GM19043 (cell line): ENCODE results near the gene COL18A1.
"Not testable (repeated sequence)": the region's sequence is repeated elsewhere in the genome, so short reads cannot be mapped to it uniquely, and the experiment has no call there.

ENCODE experiments used
- ATAC-seq: cut with Tn5 transposase; IDR thresholded peaks from one replicate; pipeline ENCODE4 v1.9.1; 2021; ENCODE audit warnings: low read depth; ENCODE audit not compliant: unreplicated experiment

Gene COL18A1

DNA sequence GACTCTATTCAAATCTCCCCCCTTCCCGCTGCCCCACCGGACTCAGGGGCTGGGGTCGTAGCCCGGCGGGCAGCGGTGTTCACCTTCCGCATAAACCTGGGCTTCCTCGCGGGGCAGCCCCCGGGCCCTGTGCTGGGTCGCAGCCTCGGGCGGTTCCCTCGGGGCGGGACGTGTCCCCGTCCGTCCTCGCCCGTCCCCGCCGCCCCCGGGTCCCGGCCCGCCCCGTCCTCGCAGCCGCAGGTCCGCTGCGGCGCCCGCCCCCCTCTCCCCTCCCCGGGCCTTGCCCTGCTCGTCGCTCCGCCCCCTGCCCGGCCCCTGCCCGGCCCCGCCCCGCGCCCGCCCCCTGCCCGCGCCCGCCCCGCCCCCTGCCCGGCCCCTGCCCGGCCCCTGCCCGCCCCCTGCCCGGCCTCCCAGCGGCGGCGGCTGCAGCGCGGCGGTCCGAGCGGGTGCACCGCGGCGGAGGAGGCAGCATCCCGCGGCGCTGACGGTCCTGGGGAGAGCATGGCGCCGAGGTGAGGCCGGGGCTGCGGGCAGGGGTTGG lies at the start of gene COL18A1:
TSS of gene COL18A1 (plus strand) at position 436 of the 541 bp plus-strand sequence. CDS start at position 502, 66 bp downstream.
- ATAC-seq, result no peak

- ATAC-seq, result no peak
These were observed 49.4 kb upstream of the COL18A1 start for GRCh38 chr21:45355573-45355972.

- no peak for ATAC-seq
These were observed 48.7 kb upstream of the COL18A1 start for GRCh38 chr21:45356251-45356650.

GRCh38 chr21:45356653-45357435 lies 48.1 kb upstream of the COL18A1 start:
- ATAC-seq, result no peak

DNA sequence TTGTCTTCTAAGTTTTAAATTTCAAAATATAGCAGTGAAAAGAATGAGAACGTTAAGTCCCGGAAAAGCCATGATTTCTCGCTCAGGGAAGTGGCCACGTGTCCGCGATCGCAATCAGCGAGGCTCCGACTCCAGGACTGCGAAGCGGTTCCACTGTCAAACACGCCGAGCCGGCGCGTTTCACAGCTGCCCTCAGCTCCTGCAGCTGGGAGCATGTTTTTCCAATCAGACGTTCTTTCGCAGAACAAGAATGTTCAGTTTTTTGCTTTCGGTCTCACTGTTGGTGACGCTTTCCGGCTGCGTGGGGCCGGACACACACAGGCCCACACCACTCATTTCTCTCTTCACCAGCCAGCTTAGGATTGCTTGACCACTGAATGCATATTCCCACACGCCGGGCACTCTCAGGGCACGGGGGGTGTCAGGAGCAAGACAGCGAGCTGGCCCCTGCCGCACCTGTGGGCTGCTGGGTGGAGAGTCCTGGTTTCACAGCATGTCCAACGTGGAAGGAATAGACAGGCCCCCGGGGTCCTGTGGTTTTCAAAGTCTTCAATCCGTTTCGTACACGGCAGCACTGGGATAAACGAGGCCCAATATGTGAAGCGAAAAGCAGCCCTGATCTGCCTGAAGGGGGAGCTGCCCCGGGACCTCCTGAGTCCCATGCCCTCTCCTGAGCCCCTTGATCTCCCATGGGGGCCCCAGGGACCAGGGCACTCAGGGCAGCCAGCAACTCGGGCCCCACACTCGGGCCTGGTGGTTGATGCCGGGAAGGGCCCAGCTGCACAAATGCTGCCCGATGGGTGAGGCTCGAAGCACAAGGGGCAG lies 47.3 kb upstream of the COL18A1 start:
- ATAC-seq, result no peak

- no peak for ATAC-seq
These were observed 46.7 kb upstream of the COL18A1 start for GRCh38 chr21:45358261-45358670.

- no peak for ATAC-seq
These were observed 46.2 kb upstream of the COL18A1 start for GRCh38 chr21:45358711-45359310.

GRCh38 chr21:45359451-45360217 lies 45.3 kb upstream of the COL18A1 start:
- ATAC-seq, result no peak

- ATAC-seq, result no peak
These were observed 43.6 kb upstream of the COL18A1 start for GRCh38 chr21:45361033-45361997.

GRCh38 chr21:45362077-45362747 lies 42.8 kb upstream of the COL18A1 start:
- no peak for ATAC-seq

DNA sequence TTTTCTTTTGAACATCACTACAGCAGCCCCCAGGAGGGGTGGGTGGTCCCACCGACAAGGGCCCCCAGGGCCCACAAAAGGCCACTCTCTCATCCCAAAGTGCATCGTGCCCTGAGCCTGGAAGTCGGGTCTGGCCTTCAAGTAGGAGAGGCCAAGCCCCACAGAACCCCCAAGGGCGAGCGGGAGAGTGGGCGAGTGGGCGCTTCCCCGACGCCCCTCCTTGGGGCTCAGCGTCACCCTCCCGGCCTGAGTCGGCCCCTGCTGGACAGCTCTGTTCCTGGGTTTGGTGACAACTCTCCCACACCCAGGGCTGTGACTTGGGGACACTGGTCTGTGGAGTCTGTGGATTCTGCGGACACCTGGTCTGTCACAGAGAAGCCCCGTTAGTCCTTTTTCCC lies 42.2 kb upstream of the COL18A1 start:
- no peak for ATAC-seq

- ATAC-seq, result not testable (repeated sequence)
These were observed 41.7 kb upstream of the COL18A1 start for GRCh38 chr21:45363272-45363671.

GRCh38 chr21:45363921-45364467 lies 41.0 kb upstream of the COL18A1 start:
- ATAC-seq, result no peak

DNA sequence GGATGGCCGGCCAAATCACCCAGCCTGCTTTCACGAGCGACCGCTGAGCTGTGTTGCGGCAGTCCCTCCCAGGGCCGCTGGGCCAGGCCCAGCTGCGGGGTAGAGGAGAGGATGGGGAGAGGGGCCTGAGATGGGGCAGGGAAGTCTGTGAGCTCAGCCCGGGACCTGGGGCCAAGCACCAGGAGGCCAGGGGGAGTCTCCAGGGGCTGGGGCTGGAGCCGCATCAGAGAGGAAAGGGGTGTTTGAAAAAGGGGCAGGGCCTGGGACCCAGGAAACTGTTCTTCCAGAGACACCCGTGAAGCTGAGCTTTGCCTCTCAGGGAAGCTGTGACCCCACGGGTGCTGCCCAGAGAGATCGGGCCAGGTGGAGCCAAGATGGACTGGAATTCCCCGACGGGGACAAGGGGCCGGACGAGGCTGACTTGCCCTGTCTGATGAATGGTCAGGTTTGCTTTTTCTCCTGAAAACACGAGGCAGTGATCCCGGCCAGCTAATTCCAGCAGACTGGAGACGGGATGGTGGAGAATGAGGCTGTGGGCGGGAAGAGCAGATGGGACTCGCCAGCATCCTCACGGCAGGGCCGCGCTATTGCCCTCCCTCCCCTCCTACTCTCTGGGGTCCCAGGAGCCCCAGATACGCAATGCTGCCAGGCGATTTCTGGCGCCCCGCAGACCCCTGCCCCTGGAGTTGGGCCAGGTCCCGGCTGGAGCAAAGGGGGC lies 40.3 kb upstream of the COL18A1 start:
- no peak for ATAC-seq

GRCh38 chr21:45365186-45365607 lies 39.8 kb upstream of the COL18A1 start:
- no peak for ATAC-seq

DNA sequence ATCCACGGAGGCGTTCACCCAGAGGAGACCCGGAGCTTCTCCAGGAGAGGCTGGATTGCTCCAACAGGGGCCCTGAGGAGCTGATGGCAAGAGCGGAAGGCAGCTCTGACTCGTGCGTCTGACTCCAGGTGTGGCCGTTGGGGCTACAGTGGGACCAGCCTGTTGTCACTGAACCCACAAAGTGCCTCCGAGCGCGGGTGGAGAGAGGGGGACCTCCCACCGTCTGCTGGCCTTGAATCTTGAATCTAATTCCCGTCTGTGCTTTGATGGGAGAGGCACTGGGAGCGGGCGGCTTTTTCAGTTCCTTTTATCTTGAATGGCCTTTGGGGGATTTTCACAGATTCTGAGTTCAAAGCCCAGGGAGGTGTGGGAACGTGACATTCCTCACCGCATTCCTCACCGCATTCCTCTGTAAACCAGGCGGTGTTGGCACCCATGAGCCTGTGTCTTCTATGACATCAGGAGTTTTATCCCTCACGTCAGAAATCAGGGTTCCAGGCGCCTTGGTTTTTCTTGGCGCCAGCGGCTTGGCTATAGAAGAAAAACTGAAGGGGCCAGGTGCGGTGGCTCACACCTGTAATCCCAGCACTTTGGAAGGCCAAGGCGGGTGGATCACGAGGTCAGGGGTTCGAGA lies 39.2 kb upstream of the COL18A1 start:
- no peak for ATAC-seq

GRCh38 chr21:45366476-45366875 lies 38.5 kb upstream of the COL18A1 start:
- no peak for ATAC-seq
